SK-MEL-5 (cell line): ENCODE results near the gene MED27. TPM values are rescaled to one million over a fixed set of nuclear protein-coding genes. Genes with fewer than 3 reads are reported as not detected.
A peak's percentile ranks its signal among the peaks of the same experiment; 100 is the strongest.

Experiments used
- DNase-seq: peaks from one replicate; pipeline ENCODE4 v3.0.0-alpha.2; 2016; ENCODE audit warnings: low read depth, low spot score
- in situ Hi-C: cut with HindIII; loops from 2 replicates; pipeline ENCODE4 v1.10.0; 2016; ENCODE audit warnings: low sequenced_read_pairs, high pct_unique_total_duplicates, low pct_unique_long_range_greater_than_20kb
- total RNA-seq: library from RNA; depleted of rRNA; stranded (reverse); fragments of >200 nt; shearing (Covaris generic); gene quantifications from 2 replicates; pipeline ENCODE4 v1.2.3, GENCODE V29; 2014

The MED27 gene
- total RNA-seq, 1 experiment from 2014 or later: 25.4 TPM

- DNase-seq: no peak
- in situ Hi-C loops: no loop called here
Measured at GRCh38 chr9:131835151-131835910, 244.3 kb downstream of the MED27 start.

GRCh38 chr9:131834721-131835120, 244.9 kb downstream of the MED27 start:
- no peak for DNase-seq
- in situ Hi-C loops: no loop called here

- no peak for DNase-seq
- in situ Hi-C loops: no loop called here
Measured at GRCh38 chr9:131833906-131834305, 245.8 kb downstream of the MED27 start.

GRCh38 chr9:131833083-131833482, 246.6 kb downstream of the MED27 start:
- in situ Hi-C loops: no loop called here
- DNase-seq: no peak

GRCh38 chr9:131831380-131832165, 248.1 kb downstream of the MED27 start:
- in situ Hi-C loops: no loop called here

GRCh38 chr9:131827821-131828369, 251.8 kb downstream of the MED27 start:
- in situ Hi-C loops: no loop called here
- DNase-seq: no peak

More at GRCh38 chr9:131831380-131832165, 248.1 kb downstream of the MED27 start:
- no peak for DNase-seq

GRCh38 chr9:131826966-131827525, 252.6 kb downstream of the MED27 start:
- in situ Hi-C loops: no loop called here
- no peak for DNase-seq

- in situ Hi-C loops: no loop called here
Measured at GRCh38 chr9:131826053-131826452, 253.6 kb downstream of the MED27 start.

GRCh38 chr9:131824953-131825495, 254.6 kb downstream of the MED27 start:
- no peak for DNase-seq
- in situ Hi-C loops: loop anchor here (25.0 kb wide), 1 partner anchor 137 kb away; no protein-coding TSS in a partner anchor

More at GRCh38 chr9:131826053-131826452, 253.6 kb downstream of the MED27 start:
- DNase-seq: no peak

GRCh38 chr9:131824155-131824594, 255.5 kb downstream of the MED27 start:
- no peak for DNase-seq

GRCh38 chr9:131823701-131824146, 255.9 kb downstream of the MED27 start:
- DNase-seq: no peak
- in situ Hi-C loops: loop anchor here (25.0 kb wide), 1 partner anchor 139 kb away; no protein-coding TSS in a partner anchor

More at GRCh38 chr9:131824155-131824594, 255.5 kb downstream of the MED27 start:
- in situ Hi-C loops: loop anchor here (25.0 kb wide), 1 partner anchor 138 kb away; no protein-coding TSS in a partner anchor

- DNase-seq: no peak
- in situ Hi-C loops: loop anchor here (25.0 kb wide), 1 partner anchor 144 kb away; no protein-coding TSS in a partner anchor
Measured at GRCh38 chr9:131818089-131818488, 261.6 kb downstream of the MED27 start.

- no peak for DNase-seq
- in situ Hi-C loops: loop anchor here (25.0 kb wide), 1 partner anchor 145 kb away; no protein-coding TSS in a partner anchor
Measured at GRCh38 chr9:131817627-131818026, 262.0 kb downstream of the MED27 start.

- no peak for DNase-seq
- in situ Hi-C loops: loop anchor here (25.0 kb wide), 1 partner anchor 145 kb away; no protein-coding TSS in a partner anchor
Measured at GRCh38 chr9:131817073-131817472, 262.6 kb downstream of the MED27 start.

GRCh38 chr9:131815970-131816873, 263.4 kb downstream of the MED27 start:
- in situ Hi-C loops: loop anchor here (25.0 kb wide), 1 partner anchor 146 kb away; no protein-coding TSS in a partner anchor
- DNase-seq: peak; percentile 28

- in situ Hi-C loops: loop anchor here (25.0 kb wide), 1 partner anchor 148 kb away; no protein-coding TSS in a partner anchor
- no peak for DNase-seq
Measured at GRCh38 chr9:131814707-131815106, 265.0 kb downstream of the MED27 start.
